Islet precursor cell (in vitro differentiated cells): ENCODE data around the gene SLC8A1.

ENCODE experiments used
- DNase-seq: peaks from one replicate; pipeline ENCODE4 v3.0.0-alpha.2; 2018

The SLC8A1 gene

DNA sequence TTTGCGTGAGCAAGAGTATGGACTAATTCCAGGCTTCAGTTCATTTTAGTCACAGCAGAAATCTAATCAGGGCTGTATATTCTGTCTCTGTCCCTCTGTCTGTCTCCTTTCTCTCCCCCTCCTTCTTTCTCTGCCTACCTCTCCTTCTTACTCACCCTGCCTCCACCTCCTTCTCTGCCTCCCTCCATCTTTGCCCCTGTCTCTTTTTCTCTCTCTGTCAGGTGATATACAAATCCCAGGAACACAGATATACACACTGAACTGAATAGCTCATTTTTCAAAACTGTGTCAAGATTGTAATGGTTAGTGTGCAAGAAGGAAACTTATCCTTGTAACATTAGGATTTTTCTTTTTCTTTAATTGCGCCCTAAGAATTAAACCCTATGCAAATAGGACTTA, 32.5 kb downstream of the SLC8A1 start:
- no peak for DNase-seq

DNA sequence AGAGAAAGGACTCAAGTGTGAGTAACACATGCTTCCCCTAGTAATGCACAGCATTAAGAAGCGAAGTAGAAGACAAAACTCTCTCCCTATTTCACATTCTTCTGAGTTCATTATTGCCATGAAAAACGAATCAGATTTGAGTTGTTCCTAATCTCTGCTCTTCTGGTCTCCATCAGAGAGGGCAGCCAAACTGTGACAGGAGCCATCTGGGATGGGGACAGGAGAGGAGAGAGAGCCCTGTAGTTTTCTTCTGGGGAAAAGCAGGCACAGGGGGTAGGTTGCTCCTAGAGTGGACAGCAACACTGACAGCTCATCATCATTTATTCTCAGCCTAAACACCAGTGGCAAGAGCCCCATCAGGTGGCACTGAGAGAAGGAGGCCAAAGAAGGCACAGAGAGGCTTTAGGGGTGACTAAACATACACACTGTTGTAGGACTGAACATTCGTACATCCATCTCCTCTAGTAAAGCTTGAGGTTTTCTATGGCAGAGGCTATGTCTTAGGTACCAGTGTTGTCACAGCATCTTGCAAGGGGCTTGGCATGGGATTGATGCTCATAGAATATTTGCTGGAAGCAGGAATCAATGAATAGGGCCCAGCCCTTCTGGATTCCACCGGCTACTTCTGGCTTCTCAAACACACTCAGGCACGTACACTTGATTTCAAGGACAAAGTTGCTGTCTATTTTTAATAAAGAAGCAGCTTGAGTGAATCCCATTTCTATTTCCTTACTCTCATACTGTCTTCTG, 33.1 kb downstream of the SLC8A1 start:
- no peak for DNase-seq

DNA sequence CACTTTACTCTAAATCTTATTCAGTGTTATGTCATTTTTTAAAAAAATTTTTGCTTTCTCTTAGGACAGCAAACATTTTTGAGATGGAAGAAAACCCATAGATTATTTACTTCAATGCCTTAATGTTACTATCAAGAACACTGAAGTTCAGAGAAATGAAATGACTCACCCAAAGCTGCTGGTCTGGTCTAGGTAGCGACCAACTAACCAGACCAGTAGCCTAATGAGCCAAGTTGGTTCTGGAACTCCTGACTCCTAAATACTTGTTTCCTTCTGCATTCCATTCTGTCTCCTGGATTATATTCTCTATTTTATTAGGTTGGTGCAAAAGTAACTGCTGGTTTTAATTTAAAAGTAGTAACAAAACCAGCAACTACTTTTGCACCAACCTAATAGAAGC, 35.4 kb downstream of the SLC8A1 start:
- peak; percentile 67 for DNase-seq

DNA sequence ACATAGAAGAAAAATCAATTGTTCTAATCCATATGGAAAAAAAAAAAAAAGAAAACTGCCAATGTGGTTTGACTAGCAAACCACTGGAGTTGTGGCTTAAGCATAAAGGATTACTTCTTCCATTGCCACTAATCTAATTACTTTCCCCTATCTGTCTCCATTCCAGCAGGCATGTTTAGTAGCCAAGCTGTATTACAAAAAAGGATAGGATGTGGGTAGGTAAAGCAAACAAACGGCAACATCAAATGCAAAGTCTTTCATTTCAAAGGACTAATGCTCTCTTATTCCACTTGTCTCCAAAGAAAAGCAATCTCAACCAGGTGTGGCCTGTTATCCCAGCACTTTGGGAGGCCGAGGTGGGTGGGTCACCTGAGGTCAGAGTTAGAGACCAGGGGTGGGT, 36.5 kb downstream of the SLC8A1 start:
- no peak for DNase-seq

- DNase-seq = no peak
These were observed 39.4 kb downstream of the SLC8A1 start for GRCh38 chr2:40412456-40412855.

DNA sequence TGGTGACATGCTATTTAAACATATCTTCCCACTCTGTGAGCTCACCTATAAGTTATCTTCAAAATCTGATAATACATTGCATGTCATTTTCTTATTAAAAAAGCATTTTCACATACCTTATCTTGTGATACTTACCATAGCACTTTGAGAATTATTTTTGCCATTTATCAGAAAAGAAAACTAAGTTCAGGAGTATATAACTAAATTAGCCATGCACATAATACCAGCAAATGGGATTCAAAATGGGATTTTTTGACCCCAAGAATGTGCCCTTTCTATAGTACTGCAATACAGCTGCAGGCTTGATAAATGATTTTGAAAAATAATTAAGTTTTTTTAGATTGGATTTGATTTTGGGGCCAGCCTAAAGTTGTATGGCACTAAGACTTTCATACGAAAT, 41.2 kb downstream of the SLC8A1 start:
- no peak for DNase-seq

GRCh38 chr2:40409734-40410133, 42.2 kb downstream of the SLC8A1 start:
- DNase-seq = no peak

GRCh38 chr2:40406485-40407289, 45.2 kb downstream of the SLC8A1 start:
- no peak for DNase-seq

DNA sequence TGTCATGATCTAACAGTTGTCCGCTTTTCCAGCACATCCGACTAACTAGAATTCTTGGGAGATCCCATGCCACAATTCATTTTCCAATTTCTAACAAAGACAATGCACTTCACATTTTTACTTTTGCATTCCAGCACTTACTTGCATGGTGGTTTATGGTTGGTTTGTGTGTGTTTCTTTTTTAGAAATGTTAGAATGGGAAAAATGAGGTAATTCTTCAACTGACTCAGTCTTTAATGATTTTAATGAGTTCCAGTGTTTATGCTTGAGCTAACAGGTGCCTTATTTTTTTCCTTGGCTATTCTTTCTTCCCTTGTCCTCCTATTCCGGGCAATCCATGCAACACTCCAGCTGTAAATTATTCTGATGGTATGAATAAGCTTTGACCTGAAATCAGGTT, 46.4 kb downstream of the SLC8A1 start:
- no peak for DNase-seq

GRCh38 chr2:40404517-40404916, 47.4 kb downstream of the SLC8A1 start:
- DNase-seq = no peak

- DNase-seq = no peak
These were observed 48.6 kb downstream of the SLC8A1 start for GRCh38 chr2:40403233-40403836.

GRCh38 chr2:40401896-40402295, 50.0 kb downstream of the SLC8A1 start:
- DNase-seq = peak; percentile 91

- no peak for DNase-seq
These were observed 51.4 kb downstream of the SLC8A1 start for GRCh38 chr2:40400336-40400953.

- DNase-seq = no peak
These were observed 54.1 kb downstream of the SLC8A1 start for GRCh38 chr2:40397765-40398164.

DNA sequence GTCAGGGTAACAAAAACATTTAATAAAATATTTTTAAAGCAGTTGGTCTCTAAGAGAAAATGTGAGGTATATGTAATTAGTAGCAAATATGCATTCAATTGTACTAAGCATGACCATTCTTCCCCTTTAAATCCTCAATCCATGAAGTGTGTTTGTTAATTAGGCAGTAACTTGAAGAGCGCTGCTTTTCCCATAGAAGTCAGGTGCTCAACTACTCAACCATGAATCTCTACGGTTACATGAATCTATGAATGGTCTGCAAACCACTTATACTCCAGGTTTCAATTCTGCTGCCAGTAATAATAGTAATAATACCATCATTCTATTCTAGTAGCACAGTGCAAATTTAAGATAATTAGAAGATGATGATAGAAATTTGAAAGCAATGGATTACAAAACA, 55.8 kb downstream of the SLC8A1 start:
- DNase-seq = no peak

DNA sequence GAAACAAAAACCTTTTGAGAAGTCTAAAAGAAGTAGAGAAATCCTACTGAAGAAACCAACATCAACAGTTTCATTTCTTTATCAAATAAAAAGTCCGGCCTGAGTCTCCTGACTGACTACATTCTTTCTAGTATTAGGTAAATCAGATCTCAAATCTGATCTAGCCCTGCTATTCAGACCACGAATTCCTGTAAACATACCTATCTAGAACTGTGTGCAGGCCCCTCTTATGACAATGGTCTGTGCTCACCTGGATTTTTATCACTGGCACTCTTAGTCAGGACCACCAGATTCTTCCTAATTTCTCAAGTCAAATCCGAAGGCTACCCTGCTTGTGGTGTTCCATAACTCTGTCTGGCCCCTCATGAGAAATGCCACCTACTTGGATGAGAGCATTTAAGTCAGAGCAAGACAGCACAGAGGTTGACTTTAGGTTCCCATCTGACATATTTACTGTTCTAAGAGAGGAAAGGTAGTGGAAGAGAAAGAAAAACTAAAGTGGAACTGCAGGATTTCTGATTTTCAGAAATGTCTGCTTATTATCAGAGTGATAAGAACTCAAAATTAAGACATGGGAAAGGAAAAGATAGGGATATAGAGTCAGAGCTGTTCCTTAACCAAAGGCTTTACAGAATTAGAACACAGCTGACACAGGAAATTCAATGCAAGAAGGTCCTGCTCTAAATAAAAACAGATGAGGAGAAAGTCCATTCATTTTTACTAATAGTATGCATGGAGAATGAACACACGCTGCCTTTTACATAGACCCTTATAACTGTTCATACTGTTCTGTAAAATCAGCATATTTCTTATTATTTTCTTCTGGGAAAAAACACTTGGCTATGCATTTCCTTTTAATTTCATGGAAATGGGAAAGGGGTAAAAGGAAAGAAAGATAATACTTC, 56.5 kb downstream of the SLC8A1 start:
- peak; percentile 56 for DNase-seq

- no peak for DNase-seq
These were observed 57.3 kb downstream of the SLC8A1 start for GRCh38 chr2:40394597-40394996.

- no peak for DNase-seq
These were observed 57.9 kb downstream of the SLC8A1 start for GRCh38 chr2:40394031-40394430.

- DNase-seq = no peak
These were observed 63.7 kb downstream of the SLC8A1 start for GRCh38 chr2:40388161-40388560.

GRCh38 chr2:40386177-40386576, 65.7 kb downstream of the SLC8A1 start:
- DNase-seq = no peak

DNA sequence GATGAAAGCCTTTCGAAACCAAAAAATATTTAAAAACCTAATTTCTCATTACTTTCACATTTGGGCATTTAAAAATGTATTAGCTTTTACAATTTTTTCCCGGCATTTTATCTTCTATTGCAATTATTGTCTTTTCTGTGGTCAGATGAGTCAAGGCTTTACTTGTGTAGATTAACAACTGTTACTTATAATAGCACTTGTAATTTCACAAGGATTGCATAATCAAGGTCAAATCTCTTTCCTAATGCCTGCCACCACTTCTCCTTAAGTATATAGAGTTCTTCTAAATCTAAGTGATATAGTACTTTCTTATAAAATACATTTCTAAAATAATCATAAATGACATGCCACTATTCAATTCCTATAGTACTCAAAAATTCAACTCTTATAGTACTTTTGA, 67.2 kb downstream of the SLC8A1 start:
- DNase-seq = no peak

- DNase-seq = no peak
These were observed 67.7 kb downstream of the SLC8A1 start for GRCh38 chr2:40384233-40384632.
